ENCODE data around the gene DAGLB. TPM values are rescaled to one million over a fixed set of nuclear protein-coding genes. Genes with fewer than 3 reads are reported as not detected.
"Not testable (repeated sequence)": the region's sequence is repeated elsewhere in the genome, so short reads cannot be mapped to it uniquely, and the experiment has no call there.

DAGLB gene
- total RNA-seq, 1 donor from 2014 or later = 28.8 TPM

DNA sequence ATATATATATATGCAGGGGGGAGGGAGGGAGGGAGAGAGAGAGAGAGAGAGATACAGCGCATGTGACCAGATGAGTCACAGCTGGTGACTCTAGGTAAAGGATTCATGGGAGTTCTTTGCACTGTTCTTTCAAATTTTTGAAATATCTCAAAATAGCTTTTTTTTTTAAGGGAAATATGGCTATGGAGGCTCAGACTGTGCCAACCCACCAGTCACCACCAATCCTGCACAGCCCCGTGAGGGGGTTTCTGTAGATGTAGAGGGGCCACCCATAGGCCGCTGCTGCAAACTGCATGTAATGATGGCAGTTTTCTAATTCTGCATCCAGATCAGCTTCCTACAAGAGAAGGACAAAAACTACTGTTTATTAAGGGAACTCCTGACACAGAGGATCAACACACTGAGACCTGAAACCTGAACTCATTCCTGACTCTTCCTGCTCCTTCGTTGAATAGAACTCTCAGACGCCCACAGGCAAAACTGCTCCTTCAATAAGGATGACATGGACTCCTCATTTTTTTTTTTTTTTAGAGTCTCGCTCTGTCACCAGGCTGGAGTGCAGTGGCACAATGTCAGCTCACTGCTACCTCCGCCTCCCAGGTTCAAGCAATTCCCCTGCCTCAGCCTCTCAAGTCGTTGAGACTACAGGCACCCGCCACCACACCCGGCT lies 17.3 kb downstream of the DAGLB start:
- DNase-seq (ENCODE audit: low spot score) = no peak

DNA sequence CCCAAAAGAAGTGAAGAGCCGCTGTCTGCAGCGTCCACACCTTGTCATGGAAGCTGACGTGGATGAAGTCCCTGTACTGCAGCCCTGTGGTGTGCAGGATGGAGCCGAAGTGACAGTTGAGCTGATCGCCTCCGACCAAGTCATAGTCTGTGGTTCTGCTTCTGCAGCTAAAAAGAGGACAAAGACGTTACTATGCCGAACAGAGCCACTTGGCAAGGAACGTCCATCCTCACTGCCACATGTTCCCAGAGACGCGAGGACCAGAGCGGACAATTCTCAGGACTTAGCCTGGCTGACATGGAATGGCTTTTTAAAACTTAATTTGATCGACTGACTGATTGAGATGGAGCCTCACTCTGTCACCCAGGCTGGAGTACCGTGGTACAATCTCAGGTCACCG lies 21.8 kb downstream of the DAGLB start:
- no peak for DNase-seq (ENCODE audit: low spot score)

DNA sequence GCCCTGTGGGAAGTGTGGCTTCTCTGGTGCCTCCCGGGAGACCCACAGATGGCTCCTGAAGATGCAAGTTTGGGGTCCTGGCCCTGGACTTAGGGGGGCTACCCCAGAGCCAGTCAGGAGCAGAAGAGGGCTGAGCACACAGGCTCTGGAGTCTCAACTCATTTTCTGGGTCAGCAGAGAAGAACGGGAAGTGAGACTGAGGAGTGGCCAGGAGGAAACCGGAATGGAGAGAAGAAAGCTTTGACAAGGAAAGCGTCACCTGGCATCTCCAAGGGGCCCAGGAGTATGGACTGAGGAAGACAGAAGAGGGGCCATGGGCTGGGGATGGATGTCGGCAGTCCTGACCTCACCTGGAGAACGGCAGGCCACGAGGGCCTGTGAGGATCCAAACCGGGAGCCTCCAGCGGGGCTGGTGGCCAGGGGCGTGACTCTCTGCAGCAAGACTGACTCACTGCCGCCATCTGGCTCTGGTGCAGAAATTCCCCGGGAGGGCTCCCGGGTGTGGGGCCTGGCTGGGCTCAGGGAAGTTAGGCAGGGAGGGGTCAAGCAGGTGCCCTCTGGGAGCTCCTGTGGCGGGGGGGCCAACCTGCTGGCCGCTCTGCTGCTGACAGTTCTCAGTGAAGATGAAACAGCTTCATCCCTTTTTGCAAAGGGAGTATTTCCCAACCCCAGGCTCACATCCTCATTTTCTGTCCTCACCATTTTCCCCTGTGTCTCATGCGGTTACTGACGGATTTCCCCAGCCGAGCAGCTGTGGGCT lies 23.6 kb downstream of the DAGLB start:
- no peak for DNase-seq (ENCODE audit: low spot score)

DNA sequence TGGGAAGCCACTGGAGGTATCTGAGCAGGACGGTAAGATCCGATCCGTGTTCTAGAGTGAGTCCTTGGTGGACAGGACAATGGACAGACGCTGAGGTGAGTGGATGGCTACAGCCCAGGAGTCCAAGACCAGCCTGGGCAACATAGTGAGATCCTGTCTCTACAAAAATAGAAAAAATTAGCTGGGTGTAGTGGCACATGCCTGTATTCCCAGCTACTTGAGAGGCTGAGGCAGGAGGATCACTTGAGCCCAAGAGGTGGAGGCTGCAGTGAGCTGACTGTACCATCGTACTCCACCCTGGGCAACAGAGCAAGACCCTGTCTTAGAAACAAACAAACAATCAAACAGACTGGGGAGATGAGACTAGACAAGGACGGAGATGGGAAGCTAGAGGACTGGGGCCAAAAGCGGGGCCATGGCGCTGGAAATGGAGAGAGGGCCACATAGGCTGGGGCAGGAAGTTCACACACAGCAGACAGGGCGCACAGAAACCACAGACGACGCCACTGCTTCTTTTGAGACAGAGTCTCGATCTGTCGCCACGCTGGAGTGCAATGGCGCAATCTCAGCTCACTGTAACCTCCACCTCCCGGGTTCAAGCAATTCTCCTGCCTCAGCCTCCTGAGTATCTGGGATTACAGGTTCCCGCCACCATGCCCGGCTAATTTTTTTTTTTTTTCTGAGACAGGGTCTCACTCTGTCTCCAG lies 24.7 kb downstream of the DAGLB start:
- DNase-seq (ENCODE audit: low spot score) = peak; percentile 25

DNA sequence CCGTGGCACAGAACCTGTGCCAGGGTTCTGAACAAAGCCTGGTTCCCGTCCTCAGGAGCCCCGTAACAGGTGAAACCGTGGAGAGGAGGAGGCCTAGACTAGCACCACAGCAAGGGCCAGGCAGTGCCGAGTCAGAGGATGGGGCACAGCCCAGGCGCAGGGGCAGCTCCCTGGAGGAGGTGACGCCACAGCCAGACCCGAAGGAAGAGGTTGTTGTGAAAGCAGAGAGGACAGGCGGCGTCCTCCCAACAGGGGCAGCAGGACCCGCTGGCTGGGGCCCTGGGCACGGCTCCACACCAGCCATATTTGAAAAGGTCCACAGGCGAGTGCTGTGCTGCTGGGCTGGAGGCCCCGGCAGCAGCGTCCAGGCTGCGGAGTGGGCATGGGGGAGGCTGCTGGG lies 25.7 kb downstream of the DAGLB start:
- DNase-seq (ENCODE audit: low spot score) = no peak

DNA sequence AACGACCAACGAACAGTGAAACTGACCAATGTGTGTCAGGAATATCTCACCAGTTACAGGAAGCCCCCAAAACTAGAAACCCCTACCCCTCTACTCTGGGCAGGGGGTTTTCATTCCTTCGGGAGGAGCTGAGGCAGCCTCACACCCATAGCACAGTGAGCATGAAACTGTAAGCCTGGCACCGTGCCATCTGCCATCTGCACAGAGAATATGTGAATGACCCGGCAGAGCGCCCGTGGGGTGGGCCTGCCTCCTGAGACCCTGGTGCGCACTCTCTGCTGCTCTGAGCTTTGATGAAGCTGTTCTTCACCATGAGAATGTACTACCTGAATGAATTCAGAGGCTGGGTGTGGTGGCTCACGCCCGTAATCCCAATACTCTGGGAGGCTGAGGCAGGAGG lies 27.1 kb downstream of the DAGLB start:
- no peak for DNase-seq (ENCODE audit: low spot score)

DNA sequence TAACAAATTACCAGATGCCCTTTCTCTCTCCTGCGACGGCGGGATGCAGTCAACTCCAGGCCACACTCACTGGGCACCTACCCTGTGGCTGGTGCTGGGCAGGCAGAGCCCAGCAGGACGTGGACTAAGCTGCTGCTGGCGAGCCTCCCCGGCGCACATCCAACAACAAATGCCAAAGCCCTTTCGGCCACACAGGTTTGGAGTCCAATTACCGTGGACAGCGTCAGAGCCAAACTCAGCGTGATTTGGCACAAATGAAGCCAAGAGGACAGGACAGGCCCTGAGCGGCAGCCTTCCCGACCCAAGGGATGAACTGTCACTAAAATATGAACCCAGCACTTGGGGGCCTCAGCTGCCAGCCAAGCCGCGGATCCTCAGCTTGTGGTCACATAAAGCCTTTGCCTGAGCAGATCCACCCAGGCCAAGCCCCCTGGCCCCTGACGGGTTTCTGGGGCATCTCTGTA lies 28.4 kb downstream of the DAGLB start:
- no peak for DNase-seq (ENCODE audit: low spot score)

- DNase-seq (ENCODE audit: low spot score) = no peak
These were observed 30.3 kb downstream of the DAGLB start for GRCh38 chr7:6417408-6417807.

DNA sequence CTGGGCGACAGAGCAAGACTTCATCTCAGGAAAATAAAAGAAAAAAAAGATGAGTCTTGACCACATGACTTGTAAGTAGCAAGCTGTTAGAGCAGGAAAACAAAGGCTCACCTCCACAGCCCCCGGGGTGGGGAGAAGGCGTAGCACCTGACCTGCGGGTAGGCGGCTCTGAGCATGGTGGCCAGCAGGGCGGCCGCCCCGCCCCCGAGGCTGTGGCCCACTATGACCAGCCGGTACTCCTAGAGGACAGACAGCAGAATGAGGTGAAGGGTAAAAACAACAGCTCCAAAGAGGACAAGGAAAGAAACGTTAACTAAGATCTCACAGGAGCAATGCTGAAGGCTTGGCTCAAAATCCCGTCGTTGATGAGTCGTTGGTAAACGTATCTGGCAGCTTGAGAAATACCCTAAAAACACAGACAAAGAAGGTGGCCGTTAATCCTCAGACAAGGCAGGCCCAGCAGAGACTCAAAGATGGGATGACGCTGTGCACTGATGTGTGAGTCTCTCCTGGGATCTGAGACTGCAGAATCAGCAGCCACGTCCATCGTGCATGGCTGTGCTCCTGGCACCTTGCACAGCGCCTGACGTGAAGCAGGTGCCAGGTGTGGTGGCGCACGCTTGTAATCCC lies 31.1 kb downstream of the DAGLB start:
- DNase-seq (ENCODE audit: low spot score) = no peak

DNA sequence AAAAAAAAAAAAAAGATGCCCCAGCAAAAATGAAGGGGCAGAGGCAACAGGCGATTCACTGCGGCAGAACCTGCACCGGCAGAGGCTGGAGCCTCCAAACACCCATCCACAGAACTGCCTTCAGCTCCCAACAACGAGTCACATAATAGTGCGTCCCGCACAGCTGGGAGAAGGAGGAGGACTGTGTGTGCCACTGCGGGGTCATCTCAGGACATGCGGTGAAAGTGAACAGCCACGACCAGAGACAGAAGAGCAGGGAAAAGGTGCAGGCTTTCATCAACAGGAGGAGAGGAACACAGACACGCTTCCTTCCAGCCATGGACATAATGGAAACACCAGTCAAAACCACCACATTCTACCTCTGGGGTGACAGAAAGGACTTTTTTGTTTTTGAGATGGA lies 34.1 kb downstream of the DAGLB start:
- DNase-seq (ENCODE audit: low spot score) = no peak

DNA sequence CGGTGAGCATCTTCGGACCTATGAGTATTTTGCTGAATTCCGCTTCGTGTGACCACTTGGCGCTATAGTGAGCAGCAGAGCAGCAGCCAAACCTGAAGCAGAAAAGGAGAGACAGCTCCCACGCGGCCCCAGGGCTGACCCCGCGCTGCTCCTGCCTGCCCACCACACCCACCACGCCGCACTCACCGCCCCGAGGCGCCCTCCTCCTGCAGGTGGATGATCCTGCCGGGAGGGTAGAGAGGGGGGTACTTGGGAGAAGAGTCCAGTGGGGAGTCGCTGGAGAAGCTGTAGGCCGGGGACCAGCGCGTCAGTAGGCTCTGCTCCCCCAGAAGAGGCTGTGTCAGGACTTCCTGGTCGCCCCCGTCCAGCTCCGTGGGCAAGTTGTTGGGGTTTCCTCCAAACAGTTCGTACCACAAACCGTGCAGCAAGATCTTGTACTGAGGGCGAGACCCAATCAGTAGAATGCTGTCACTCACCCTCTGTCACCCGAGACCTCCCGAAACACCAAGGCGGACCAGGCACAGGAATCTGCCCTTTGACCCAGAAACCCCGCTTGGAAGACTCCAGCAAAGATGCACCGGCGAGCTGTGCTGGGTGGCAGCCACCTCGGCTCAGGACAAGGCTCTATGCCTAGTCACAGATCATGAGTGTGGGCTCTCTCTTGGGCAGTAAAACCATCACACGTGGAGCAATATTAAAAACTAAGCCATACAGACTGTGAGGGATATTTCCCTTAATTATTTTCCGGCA lies 37.6 kb downstream of the DAGLB start:
- DNase-seq (ENCODE audit: low spot score) = no peak

DNA sequence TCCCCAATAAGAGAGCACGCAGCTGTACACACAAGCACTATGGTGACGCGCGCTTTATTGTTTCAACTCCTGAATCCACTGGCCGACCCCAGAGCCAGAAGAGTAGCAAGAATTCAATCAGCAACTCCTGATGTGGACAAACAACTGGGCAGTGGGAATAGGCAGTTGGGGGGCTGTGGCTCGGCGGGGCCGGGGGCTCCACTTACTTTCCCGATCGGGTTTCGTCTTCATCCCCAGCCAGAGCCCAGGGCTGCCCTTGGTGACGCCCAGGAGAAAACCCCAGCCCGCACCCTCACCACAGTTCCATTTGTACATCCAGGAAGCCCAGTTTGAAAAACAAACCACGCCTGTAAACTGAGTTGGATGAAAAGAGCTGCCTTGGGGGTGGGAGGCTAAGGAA lies 38.7 kb downstream of the DAGLB start:
- DNase-seq (ENCODE audit: low spot score) = no peak

- DNase-seq (ENCODE audit: low spot score) = no peak
These were observed 40.3 kb downstream of the DAGLB start for GRCh38 chr7:6407434-6407833.

GRCh38 chr7:6406121-6406520 lies 41.6 kb downstream of the DAGLB start:
- no peak for DNase-seq (ENCODE audit: low spot score)

- no peak for DNase-seq (ENCODE audit: low spot score)
These were observed 43.8 kb downstream of the DAGLB start for GRCh38 chr7:6403907-6404306.

GRCh38 chr7:6402741-6403140 lies 45.0 kb downstream of the DAGLB start:
- no peak for DNase-seq (ENCODE audit: low spot score)

GRCh38 chr7:6402041-6402440 lies 45.7 kb downstream of the DAGLB start:
- no peak for DNase-seq (ENCODE audit: low spot score)

DNA sequence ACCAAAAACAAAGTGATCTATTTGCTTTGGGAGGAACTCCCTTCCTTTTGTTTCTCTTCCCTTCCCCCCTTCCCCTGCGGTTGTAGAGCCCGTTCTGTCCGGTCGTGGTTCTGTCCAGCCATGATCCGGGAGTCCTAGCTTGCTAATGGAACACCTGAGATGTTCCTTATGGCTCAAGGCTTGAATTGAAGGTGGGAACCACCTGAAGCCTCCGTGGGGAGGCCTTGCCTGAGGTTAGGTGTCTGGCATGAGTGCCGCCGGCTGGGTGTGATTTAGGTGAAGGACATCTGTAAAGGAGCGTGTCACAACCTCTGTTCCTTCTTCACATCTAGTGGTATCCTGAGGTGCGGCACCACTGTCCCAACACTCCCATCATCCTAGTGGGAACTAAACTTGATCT lies 46.2 kb downstream of the DAGLB start:
- DNase-seq (ENCODE audit: low spot score) = no peak

- not testable (repeated sequence) for DNase-seq (ENCODE audit: low spot score)
These were observed 47.3 kb downstream of the DAGLB start for GRCh38 chr7:6400243-6401105.

GRCh38 chr7:6399351-6399750 lies 48.4 kb downstream of the DAGLB start:
- no peak for DNase-seq (ENCODE audit: low spot score)

DNA sequence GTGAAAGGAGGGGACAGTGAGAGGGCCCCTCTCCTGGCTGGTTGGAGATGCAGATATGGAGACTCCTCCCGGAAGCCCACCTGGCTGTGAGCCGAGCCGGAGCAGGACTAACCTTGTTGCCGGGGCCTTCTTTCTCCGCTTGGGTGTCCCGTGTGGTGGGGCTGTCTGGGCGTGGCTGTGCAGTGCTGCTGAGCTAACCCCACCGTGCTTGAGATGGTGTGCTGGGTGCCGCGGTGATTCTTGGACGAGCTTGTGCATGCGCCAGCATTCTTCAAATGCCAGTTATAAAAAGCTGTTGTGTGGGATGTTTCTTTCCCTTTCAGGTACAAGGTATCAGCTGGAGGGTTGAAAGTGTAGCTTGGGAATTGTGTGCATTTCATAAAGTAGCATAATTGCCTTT lies 48.8 kb downstream of the DAGLB start:
- no peak for DNase-seq (ENCODE audit: low spot score)
